NCI-H446 (cell line): ENCODE results near the gene ANKRD6.

Source experiments
- DNase-seq, 2 experiments: peaks; one replicate each; lab custom pipeline; 2025; lab: John Stamatoyannopoulos, UW

The ANKRD6 gene

GRCh38 chr6:89657445-89658158, 224.7 kb downstream of the ANKRD6 start:
- no peak for DNase-seq

GRCh38 chr6:89660981-89661380, 228.0 kb downstream of the ANKRD6 start:
- no peak for DNase-seq

DNA sequence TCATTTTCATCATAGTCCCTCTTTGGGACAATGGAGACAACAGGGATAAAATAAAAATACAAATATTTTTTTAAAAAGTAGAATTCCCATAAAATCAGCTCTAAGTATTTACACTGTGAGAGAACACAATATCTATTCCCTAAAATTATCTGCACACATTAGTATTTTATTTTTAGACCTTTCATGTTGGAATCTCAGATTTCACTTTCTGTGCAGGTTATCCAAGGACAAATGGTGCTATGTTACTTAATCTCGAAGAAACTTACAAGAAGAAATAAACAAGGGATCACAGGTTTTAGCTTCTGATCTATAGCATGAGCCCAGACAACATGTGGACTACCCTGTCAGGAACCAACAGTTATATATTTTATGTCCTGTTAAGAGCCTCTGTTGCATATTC, 228.6 kb downstream of the ANKRD6 start:
- DNase-seq = no peak

- no peak for DNase-seq
Measured at GRCh38 chr6:89662659-89663223, 229.8 kb downstream of the ANKRD6 start.

DNA sequence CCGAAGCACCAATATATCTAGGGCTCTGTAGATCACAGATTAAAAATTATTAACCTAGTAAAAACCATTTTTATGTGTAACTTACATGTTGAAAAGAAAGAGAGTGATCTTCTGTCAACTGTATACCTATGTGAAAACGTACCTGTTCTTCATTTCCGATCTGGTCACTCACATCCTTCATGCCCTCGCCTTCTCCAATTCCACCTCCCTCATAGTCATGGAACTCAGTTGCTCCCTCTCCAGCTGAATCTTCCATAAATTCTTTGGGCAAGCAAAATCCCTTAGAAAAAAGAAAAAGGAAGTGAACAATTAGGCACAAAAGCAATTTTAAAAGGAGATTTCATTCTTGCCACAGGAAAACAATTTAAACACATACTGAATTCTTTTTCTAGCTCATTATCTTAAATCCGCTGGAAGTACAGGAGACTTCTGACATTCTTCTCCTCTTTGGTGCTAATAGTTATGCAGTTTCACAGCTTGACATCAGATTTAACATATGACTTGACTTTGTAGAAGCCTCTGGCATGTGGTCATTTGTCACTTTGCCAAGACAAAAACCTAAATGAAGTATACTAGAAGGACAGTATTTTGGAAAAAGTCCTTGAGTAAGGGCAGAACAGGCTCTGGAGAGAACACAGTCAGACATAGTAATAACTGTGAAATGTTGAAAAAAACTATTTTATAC, 235.1 kb downstream of the ANKRD6 start:
- peak in 1 of 2 experiments; percentile 2 for DNase-seq

- DNase-seq = no peak
Measured at GRCh38 chr6:89669002-89669401, 236.1 kb downstream of the ANKRD6 start.

DNA sequence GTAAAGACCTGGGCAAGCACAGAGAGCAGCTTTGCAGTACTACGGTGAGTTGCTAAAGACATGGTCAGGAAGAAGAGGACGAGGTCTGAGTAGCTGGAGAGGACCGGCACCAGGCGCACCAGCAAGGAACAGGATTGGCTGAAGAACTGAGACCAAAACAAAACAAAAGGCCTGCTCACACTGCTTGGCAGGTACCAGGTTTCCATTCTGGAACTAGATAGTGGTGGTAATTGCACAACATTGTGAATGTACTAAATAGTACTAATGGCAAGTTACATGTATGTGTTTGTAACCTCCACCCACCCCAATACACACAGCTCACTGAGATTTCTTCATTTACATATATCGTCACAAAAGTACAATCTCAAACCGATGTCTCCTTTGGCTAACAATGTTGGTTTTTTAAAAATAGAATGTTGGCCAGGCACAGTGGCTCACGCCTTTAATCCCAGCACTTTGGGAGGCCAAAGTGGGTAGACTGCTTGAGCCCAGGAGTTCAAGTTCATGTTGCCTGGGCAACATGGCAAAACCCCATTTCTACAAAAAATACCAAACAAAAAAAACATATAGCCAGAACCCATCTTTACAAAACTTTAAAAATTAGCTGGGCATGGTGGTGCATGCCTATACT, 238.1 kb downstream of the ANKRD6 start:
- no peak for DNase-seq

GRCh38 chr6:89675949-89676748, 243.2 kb downstream of the ANKRD6 start:
- no peak for DNase-seq

DNA sequence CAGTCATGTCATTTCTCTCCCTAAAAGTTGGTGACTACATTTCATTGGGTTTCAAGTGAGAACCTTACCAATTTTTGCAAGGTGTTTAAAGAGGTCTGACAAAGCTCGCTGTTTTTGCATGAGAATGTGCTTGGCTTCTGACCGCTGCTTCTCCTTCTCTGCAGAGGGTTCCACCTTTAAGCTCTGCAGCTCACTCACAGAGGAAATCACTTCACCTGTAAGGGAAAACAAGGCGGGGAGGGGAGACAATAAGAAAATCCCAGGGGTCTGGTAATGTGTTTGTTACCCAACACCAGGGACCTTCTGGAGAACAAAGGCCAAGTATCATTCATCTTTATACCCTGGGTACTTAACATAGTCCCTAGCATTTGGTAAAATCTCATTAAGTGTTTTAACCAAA, 245.6 kb downstream of the ANKRD6 start:
- no peak for DNase-seq

GRCh38 chr6:89679215-89680120, 246.5 kb downstream of the ANKRD6 start:
- DNase-seq = no peak

- no peak for DNase-seq
Measured at GRCh38 chr6:89680150-89680549, 247.2 kb downstream of the ANKRD6 start.

DNA sequence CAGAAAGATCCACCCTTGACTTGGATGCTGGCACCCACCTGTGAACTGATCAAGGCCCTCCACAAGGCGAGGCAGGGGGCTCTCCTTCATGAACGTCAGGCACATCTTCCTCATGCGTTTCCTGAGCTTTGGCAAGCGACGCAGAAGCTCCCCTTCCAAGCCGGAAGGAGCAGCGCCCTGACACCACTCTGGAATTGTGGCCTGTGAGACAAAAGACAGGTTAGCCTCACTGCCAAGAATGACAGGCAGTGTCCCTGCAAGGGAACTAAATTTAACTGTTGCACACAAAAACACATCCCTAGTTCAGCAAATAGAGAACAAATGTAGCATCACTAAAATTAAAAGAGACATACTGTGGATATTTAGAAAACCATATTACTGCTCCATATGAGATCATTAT, 247.6 kb downstream of the ANKRD6 start:
- DNase-seq = no peak

- no peak for DNase-seq
Measured at GRCh38 chr6:89681983-89682564, 249.1 kb downstream of the ANKRD6 start.

- DNase-seq = no peak
Measured at GRCh38 chr6:89682991-89683390, 250.0 kb downstream of the ANKRD6 start.
